K562 (cell line): ENCODE results near the gene SERTAD3. TPM values are rescaled to one million over a fixed set of nuclear protein-coding genes. Genes with fewer than 3 reads are reported as not detected.

Experiments used
- ARID1B ChIP-seq: fragments of 450-650 bp; IDR thresholded peaks from 2 replicates; pipeline ENCODE4 v1.6.1; 2016; ENCODE audit warnings: antibody characterized with exemption, mild to moderate bottlenecking, inconsistent platforms
- ASH1L ChIP-seq: fragments of 450-650 bp; IDR thresholded peaks from 2 replicates; pipeline ENCODE4 v1.6.1; 2018; ENCODE audit warnings: borderline replicate concordance, mild to moderate bottlenecking, low read depth; ENCODE audit not compliant: partially characterized antibody
- ATF7 ChIP-seq: fragments of 450-650 bp; IDR thresholded peaks from 2 replicates; pipeline ENCODE4 v1.7.1; 2014; ENCODE audit warnings: mild to moderate bottlenecking, moderate library complexity
- CLOCK ChIP-seq: fragments of 250-450 bp; sonication (Bioruptor Pico); IDR thresholded peaks from 2 replicates; pipeline ENCODE4 v1.4.0; 2020; ENCODE audit warnings: mild to moderate bottlenecking, moderate library complexity, borderline replicate concordance
- COPS2 ChIP-seq: fragments of 450-650 bp; conservative IDR thresholded peaks from 2 replicates; pipeline ENCODE4 v1.6.1; 2016; ENCODE audit warnings: mild to moderate bottlenecking, moderate library complexity
- CREB5 ChIP-seq: fragments of 250-450 bp; sonication (Bioruptor Pico); IDR thresholded peaks from 2 replicates; pipeline ENCODE4 v1.5.0; 2020; ENCODE audit warnings: mild to moderate bottlenecking
- DPF2 ChIP-seq: fragments of 450-650 bp; IDR thresholded peaks from 2 replicates; pipeline ENCODE4 v1.6.1; 2016
- FOXP1 ChIP-seq: sonication (generic); formaldehyde crosslinking; IDR thresholded peaks from 2 replicates; pipeline ENCODE4 v1.8.0; 2022; ENCODE audit warnings: mild to moderate bottlenecking, missing genetic modification reagents
- HNRNPLL ChIP-seq: fragments of 200-400 bp; formaldehyde crosslinking; IDR thresholded peaks from 2 replicates; pipeline ENCODE4 v1.6.1; 2017; ENCODE audit warnings: low read length, low read depth, mild to moderate bottlenecking; ENCODE audit not compliant: poor library complexity, severe bottlenecking
- MEIS2 ChIP-seq: fragments of 450-650 bp; IDR thresholded peaks from 2 replicates; pipeline ENCODE4 v1.6.1; 2014; ENCODE audit warnings: mild to moderate bottlenecking; ENCODE audit not compliant: partially characterized antibody
- MYNN ChIP-seq, 2 experiments: sonication (generic); formaldehyde crosslinking in 1 of 2; IDR thresholded peaks; 2 replicates each; pipeline versions ENCODE4 v1.5.0 to v1.6.1; 2016 to 2020; ENCODE audit warnings: antibody characterized with exemption in 1 of 2, missing genetic modification reagents in 1 of 2
- NFRKB ChIP-seq: fragments of 450-650 bp; IDR thresholded peaks from 2 replicates; pipeline ENCODE4 v1.6.1; 2016; ENCODE audit warnings: low read depth
- NR2C2 ChIP-seq, 2 experiments: fragments of 200-800 bp in 1 of 2; sonication (Bioruptor generic) in 1 of 2; sonication (generic) in 1 of 2; formaldehyde crosslinking in 1 of 2; IDR thresholded peaks; 2 replicates each; pipeline versions ENCODE4 v1.6.1 to v1.8.0; 2016 to 2022; ENCODE audit warnings: mild to moderate bottlenecking in 1 of 2, missing compliant biosample characterization in 1 of 2, missing genetic modification characterization in 1 of 2, missing genetic modification reagents in 1 of 2
- PKNOX1 ChIP-seq: fragments of 450-650 bp; IDR thresholded peaks from 2 replicates; pipeline ENCODE4 v1.6.1; 2016
- PTBP1 ChIP-seq: fragments of 200-400 bp; formaldehyde crosslinking; IDR thresholded peaks from 2 replicates; pipeline ENCODE4 v1.6.1; 2017; ENCODE audit warnings: low read depth, low read length
- RFX5 ChIP-seq: IDR thresholded peaks from 2 replicates; pipeline ENCODE4 v1.6.1; 2011; ENCODE audit warnings: low read depth, mild to moderate bottlenecking, improper control_type of control experiment, low read length
- SMAD1 ChIP-seq: fragments of 150-350 bp; IDR thresholded peaks from 2 replicates; pipeline ENCODE4 v1.6.1; 2014; ENCODE audit warnings: low read length, low read depth; ENCODE audit not compliant: partially characterized antibody
- SOX6 ChIP-seq: fragments of 450-650 bp; IDR thresholded peaks from 2 replicates; pipeline ENCODE4 v1.6.1; 2014; ENCODE audit warnings: mild to moderate bottlenecking
- TAF9B ChIP-seq: fragments of 450-650 bp; IDR thresholded peaks from 2 replicates; pipeline ENCODE4 v1.6.1; 2018; ENCODE audit warnings: mild to moderate bottlenecking; ENCODE audit not compliant: partially characterized antibody
- UBTF ChIP-seq, 2 experiments: IDR thresholded peaks; 2 replicates each; pipeline ENCODE4 v1.6.1; 2012; ENCODE audit warnings: improper control_type of control experiment in 2 of 2, low read depth in 2 of 2, low read length in 2 of 2, borderline replicate concordance in 1 of 2
- polyA plus RNA-seq, 8 experiments: library from polyadenylated mRNA; depleted of rRNA in 4 of 8; stranded (reverse) in 5 of 8; unstranded in 3 of 8; fragments of >200 nt; fragmentation: Nextera tagmentation in 2 of 8; fragmentation: Illumina TruSeq in 1 of 8; extraction: Ambion mirVana in 2 of 8; extraction: Trizol in 1 of 8; gene quantifications; 2 replicates each; pipeline versions ENCODE4 v1.2.1 to v1.2.3, GENCODE V29; 2011 to 2014; ENCODE audit warnings: inconsistent platforms in 1 of 8, missing spikeins in 1 of 8
- total RNA-seq, 7 experiments: library from RNA; depleted of rRNA in 6 of 7; stranded (reverse); fragments of >200 nt in 6 of 7; fragmentation: Illumina TruSeq in 2 of 7; extraction: Trizol in 2 of 7; gene quantifications; 2 replicates each; pipeline versions ENCODE4 v1.2.1 to v1.2.3, GENCODE V29; 2011 to 2021; ENCODE audit warnings: low replicate concordance in 1 of 7

The SERTAD3 gene
- total and polyA plus RNA-seq, 9 of the 15 experiments (the other 6 are each of a cell fraction or from before 2014, with no cell fraction given): 5.4 to 28.9 (median 17.5) TPM

GRCh38 chr19:40425450-40426287, 18.5 kb downstream of the SERTAD3 start, which contains the start of gene SERTAD1 (continued):
- TF ChIP-seq UBTF (IDR thresholded peaks at IDR 0.05; ENCODE audit: borderline replicate concordance in 1 of 2, low read depth in 2 of 2, low read length in 2 of 2) (peak in 1 of 2 experiments; percentile 80; a peak in 2 of 4 replicates), ASH1L (peak; percentile 87), PTBP1 (no peak), RFX5 (peak; percentile 64; the same call in 1 of the 2 replicates), CREB5 (CRISPR knock-in tag) (no peak), ARID1B (peak; percentile 54; the same call in 1 of the 2 replicates), FOXP1 (CRISPR knock-in tag) (peak; percentile 32; the same call in 1 of the 2 replicates), ATF7 (peak; percentile 75), MEIS2 (peak; percentile 85), NR2C2 (CRISPR knock-in tag; IDR thresholded peaks at IDR 0.05) (no peak), NR2C2 (tag; IDR thresholded peaks at IDR 0.05) (peak; percentile 82), CLOCK (CRISPR knock-in tag) (no peak), SOX6 (peak; percentile 12; the same call in 1 of the 2 replicates), TAF9B (peak; percentile 60), PKNOX1 (peak; percentile 80), DPF2 (0 out of 2 replicates have a peak, but pooled peaks have one; percentile 40), NFRKB (no peak), SMAD1 (peak; percentile 78), HNRNPLL (peak; percentile 76), COPS2 (no peak), MYNN (IDR thresholded peaks at IDR 0.05) (peak; percentile 13; the same call in 1 of the 2 replicates), MYNN (CRISPR knock-in tag; IDR thresholded peaks at IDR 0.05) (no peak)
